HEK293T (cell line): Measurements from ENCODE around the gene FKBP15.
"Not testable (repeated sequence)": the region's sequence is repeated elsewhere in the genome, so short reads cannot be mapped to it uniquely, and the experiment has no call there.

Source experiments
- CTCF ChIA-PET: fragments of 350-600 bp; formaldehyde crosslinking; extraction: SDS; loops from one replicate; lab custom pipeline; 2021; ENCODE audit warnings: antibody characterized with exemption, inconsistent platforms; lab: Yijun Ruan, JAX
- POLR2A ChIA-PET: fragments of 350-600 bp; formaldehyde crosslinking; extraction: SDS; loops from one replicate; lab custom pipeline; 2020; ENCODE audit warnings: antibody characterized with exemption, inconsistent platforms; lab: Yijun Ruan, JAX
- DNase-seq: peaks from one replicate; pipeline ENCODE4 v3.0.0; 2012; ENCODE audit warnings: mixed read lengths; ENCODE audit errors: extremely low spot score
- ARNT ChIP-seq: fragments of 450-650 bp; IDR thresholded peaks from 2 replicates; pipeline ENCODE4 v1.6.1; 2017; ENCODE audit warnings: mild to moderate bottlenecking
- BHLHE40 ChIP-seq: fragments of 450-650 bp; IDR thresholded peaks from 2 replicates; pipeline ENCODE4 v1.6.1; 2016; ENCODE audit warnings: mild to moderate bottlenecking, moderate library complexity, borderline replicate concordance
- CTBP1 ChIP-seq: fragments of 450-650 bp; IDR thresholded peaks from 2 replicates; pipeline ENCODE4 v1.6.1; 2016; ENCODE audit warnings: borderline replicate concordance
- ELF4 ChIP-seq: fragments of 450-650 bp; IDR thresholded peaks from 2 replicates; pipeline ENCODE4 v1.6.1; 2017; ENCODE audit warnings: antibody characterized with exemption
- FOXA1 ChIP-seq: fragments of 450-650 bp; IDR thresholded peaks from 2 replicates; pipeline ENCODE4 v1.6.1; 2016; ENCODE audit warnings: mild to moderate bottlenecking
- FOXK2 ChIP-seq: fragments of 450-650 bp; IDR thresholded peaks from 2 replicates; pipeline ENCODE4 v1.6.1; 2016; ENCODE audit warnings: mild to moderate bottlenecking
- FOXM1 ChIP-seq: fragments of 450-650 bp; IDR thresholded peaks from 2 replicates; pipeline ENCODE4 v1.6.1; 2017; ENCODE audit warnings: mild to moderate bottlenecking, borderline replicate concordance
- HDGF ChIP-seq: fragments of 450-650 bp; IDR thresholded peaks from 2 replicates; pipeline ENCODE4 v1.6.1; 2017; ENCODE audit warnings: antibody characterized with exemption, borderline replicate concordance
- L3MBTL2 ChIP-seq: fragments of 450-650 bp; conservative IDR thresholded peaks from 2 replicates; pipeline ENCODE4 v1.6.1; 2016; ENCODE audit warnings: mild to moderate bottlenecking
- LEF1 ChIP-seq: fragments of 450-650 bp; IDR thresholded peaks from 2 replicates; pipeline ENCODE4 v1.6.1; 2017; ENCODE audit warnings: mild to moderate bottlenecking, borderline replicate concordance
- NFRKB ChIP-seq: fragments of 450-650 bp; IDR thresholded peaks from 2 replicates; pipeline ENCODE4 v1.6.1; 2016; ENCODE audit warnings: mild to moderate bottlenecking, moderate library complexity
- SP1 ChIP-seq: fragments of 450-650 bp; IDR thresholded peaks from 2 replicates; pipeline ENCODE4 v1.6.1; 2017
- SUZ12 ChIP-seq: fragments of 450-650 bp; IDR thresholded peaks from 2 replicates; pipeline ENCODE4 v1.6.1; 2016; ENCODE audit warnings: mild to moderate bottlenecking
- TARDBP ChIP-seq: fragments of 450-650 bp; IDR thresholded peaks from 2 replicates; pipeline ENCODE4 v1.6.1; 2016
- ZNF384 ChIP-seq: fragments of 450-650 bp; IDR thresholded peaks from 2 replicates; pipeline ENCODE4 v1.6.1; 2016
- TF ChIP-seq, protein P1 (sequence below): fragments of 450-650 bp; IDR thresholded peaks from 2 replicates; pipeline ENCODE4 v1.6.1; 2016

Gene FKBP15

DNA sequence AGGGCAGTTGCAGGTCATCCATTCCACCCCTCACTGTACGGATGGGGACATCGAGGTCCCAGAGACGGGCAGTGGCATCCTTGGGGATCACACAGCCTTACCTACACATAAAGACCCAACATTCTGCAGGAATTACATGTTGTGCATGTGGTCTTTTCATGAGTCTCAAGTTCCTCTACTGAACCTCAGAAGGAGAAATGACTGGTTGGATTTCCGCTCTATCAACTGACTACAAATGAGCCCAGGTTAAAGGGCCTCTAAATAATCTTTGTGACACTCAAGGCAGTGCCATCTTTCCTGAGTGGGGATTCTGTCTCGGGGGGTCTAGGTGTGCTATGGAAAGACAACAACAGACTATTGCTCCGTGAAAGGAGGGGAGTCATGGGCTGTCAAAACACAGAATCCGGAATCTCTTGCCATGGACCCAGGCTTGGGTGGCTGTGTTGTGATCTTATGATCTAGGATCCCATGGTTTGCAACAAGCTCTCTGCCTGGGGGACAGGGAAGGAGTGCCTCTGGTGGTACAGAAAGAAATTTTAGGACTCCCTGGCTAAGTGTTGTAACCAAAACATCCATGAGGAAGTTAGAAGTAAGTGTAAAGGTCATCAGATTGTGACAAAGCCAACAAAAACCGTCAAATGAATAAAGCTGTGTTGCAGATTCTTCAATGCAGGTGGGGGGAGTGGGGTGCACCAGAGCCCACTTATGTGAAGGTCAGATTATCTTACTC lies 72.1 kb downstream of the FKBP15 start:
- ChIA-PET CTCF (no interaction called here), POLR2A (interaction anchor here (3.9 kb wide), 1 partner anchor 72 kb away, joined by 18 read pairs; the partner anchor contains the start of genes FKBP15 and SLC31A1)
- TF ChIP-seq HDGF (no peak), TARDBP (no peak), FOXA1 (no peak), ARNT (no peak), ELF4 (no peak), FOXM1 (no peak), SUZ12 (no peak), CTBP1 (no peak), L3MBTL2 (no peak), BHLHE40 (no peak), ZNF384 (no peak), FOXK2 (no peak), LEF1 (no peak), SP1 (no peak), NFRKB (no peak)
- TF ChIP-seq, protein P1, sequence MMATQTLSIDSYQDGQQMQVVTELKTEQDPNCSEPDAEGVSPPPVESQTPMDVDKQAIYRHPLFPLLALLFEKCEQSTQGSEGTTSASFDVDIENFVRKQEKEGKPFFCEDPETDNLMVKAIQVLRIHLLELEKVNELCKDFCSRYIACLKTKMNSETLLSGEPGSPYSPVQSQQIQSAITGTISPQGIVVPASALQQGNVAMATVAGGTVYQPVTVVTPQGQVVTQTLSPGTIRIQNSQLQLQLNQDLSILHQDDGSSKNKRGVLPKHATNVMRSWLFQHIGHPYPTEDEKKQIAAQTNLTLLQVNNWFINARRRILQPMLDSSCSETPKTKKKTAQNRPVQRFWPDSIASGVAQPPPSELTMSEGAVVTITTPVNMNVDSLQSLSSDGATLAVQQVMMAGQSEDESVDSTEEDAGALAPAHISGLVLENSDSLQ, result no peak
- no peak for DNase-seq

DNA sequence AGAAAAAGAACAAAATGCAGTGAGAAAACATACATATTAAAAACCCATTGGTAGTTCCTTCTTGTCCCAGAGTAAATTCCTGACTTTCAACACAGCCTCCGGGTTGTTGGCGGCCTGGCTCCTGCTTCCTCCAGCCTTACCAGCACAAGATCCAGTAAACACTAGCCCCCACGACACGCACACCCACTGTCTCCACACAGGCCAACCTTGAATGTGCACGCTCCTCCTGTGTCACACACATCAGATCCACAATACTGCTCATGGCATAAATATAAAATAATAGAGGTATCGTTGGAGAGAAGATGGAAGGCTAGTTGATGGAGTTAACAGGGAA lies 72.7 kb downstream of the FKBP15 start:
- TF ChIP-seq SUZ12, result no peak
- no peak for TF ChIP-seq CTBP1
- no peak for TF ChIP-seq LEF1
- TF ChIP-seq ARNT, result no peak
- no peak for TF ChIP-seq NFRKB
- TF ChIP-seq BHLHE40, result no peak
- TF ChIP-seq FOXM1, result no peak
- TF ChIP-seq SP1, result no peak
- no peak for TF ChIP-seq HDGF
- no peak for TF ChIP-seq ZNF384
- TF ChIP-seq TARDBP, result no peak
- no peak for TF ChIP-seq FOXA1
- TF ChIP-seq, protein P1, result no peak
- no peak for TF ChIP-seq L3MBTL2
- TF ChIP-seq FOXK2, result no peak
- ChIA-PET POLR2A (no interaction called here), CTCF (no interaction called here)
- DNase-seq, result no peak

DNA sequence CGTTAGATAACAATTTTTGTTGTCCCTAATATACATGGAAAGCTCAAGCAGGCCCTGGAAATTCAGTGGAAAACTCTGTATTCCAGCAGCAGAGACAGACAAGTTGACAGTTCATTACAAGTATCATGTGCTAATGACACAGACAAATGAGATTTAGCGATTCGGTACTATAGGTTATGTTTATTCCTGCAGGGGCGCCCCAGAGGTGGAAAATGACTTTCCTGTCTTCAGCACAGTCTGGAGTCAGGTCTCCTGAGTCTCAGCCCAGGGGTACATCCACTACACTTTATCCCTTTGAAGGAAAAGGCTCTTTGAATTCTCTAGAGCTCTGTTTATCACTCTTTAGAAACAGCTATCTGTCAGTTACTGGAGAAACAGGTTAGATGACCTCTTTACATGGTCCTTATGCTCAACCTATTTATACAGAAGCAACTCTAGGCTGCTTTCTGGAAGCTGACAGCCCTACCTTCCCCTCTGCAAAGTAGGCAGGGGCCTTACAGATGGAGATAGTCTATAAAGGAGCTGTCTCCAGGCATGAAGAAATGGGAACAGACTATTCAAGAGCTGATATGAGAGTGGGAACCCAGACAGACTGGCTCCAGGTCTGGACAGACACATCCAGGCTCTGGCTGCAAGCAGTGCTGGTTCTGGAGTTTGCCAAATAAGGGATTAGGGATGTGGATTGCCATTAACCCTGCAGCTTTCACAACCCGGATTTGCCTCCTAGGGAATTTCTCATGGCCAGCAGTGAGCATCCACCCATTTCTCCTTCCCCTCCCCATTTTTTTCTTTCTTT lies 77.4 kb downstream of the FKBP15 start:
- POLR2A ChIA-PET, result no interaction called here
- no peak for DNase-seq
- no peak for TF ChIP-seq BHLHE40
- TF ChIP-seq FOXM1, result no peak
- no peak for TF ChIP-seq LEF1
- TF ChIP-seq HDGF, result no peak
- TF ChIP-seq FOXA1, result no peak
- no peak for TF ChIP-seq NFRKB
- CTCF ChIA-PET, result no interaction called here

DNA sequence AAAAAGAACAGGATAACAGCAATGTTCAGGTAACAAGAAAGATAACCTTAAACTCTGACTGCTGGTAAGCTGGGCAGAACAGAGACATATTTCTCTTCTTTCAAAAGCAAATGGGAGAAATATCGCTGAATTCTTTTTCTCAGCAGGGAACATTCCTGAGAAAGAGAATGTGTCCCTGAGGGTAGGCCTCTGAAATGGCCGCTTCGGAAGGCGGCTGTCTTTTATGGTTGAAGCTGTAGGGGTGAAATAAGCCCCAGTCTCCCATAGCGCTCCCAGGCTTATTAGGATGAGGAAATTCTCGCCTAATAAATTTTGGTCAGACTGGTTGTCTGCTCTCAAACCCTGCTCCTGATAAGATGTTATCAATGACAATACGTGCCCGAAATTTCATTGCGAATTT lies 80.2 kb downstream of the FKBP15 start:
- CTCF ChIA-PET, DNase-seq, POLR2A ChIA-PET: not testable (repeated sequence)

DNA sequence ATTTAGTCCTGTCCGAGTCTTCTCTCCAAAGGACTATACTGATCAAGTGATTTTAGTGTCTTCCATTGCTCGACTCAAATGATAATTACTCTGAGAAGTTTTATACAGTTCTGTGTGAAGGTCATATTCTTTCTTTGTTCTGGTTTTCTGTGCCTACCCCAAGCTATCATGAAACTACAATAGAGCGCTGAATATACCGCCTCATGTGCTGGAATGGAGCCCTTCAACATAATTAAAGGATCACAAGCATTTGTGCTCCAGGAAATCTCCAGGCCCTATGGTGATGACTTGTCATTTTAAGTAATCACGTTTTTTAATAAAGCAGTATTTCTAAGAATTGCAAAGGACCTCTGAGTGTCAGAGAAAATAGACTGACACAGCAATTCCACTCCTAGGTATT lies 81.1 kb downstream of the FKBP15 start:
- POLR2A ChIA-PET, result no interaction called here
- DNase-seq, result no peak
- TF ChIP-seq ELF4, result no peak
- no peak for TF ChIP-seq TARDBP
- TF ChIP-seq SUZ12, result no peak
- TF ChIP-seq L3MBTL2, result no peak
- TF ChIP-seq NFRKB, result no peak
- TF ChIP-seq, protein P1, result no peak
- TF ChIP-seq HDGF, result no peak
- no peak for TF ChIP-seq LEF1
- no peak for TF ChIP-seq CTBP1
- TF ChIP-seq BHLHE40, result no peak
- no peak for TF ChIP-seq ZNF384
- TF ChIP-seq SP1, result no peak
- no peak for TF ChIP-seq FOXK2
- no peak for TF ChIP-seq FOXA1
- no peak for TF ChIP-seq ARNT
- TF ChIP-seq FOXM1, result no peak
- CTCF ChIA-PET, result no interaction called here

DNA sequence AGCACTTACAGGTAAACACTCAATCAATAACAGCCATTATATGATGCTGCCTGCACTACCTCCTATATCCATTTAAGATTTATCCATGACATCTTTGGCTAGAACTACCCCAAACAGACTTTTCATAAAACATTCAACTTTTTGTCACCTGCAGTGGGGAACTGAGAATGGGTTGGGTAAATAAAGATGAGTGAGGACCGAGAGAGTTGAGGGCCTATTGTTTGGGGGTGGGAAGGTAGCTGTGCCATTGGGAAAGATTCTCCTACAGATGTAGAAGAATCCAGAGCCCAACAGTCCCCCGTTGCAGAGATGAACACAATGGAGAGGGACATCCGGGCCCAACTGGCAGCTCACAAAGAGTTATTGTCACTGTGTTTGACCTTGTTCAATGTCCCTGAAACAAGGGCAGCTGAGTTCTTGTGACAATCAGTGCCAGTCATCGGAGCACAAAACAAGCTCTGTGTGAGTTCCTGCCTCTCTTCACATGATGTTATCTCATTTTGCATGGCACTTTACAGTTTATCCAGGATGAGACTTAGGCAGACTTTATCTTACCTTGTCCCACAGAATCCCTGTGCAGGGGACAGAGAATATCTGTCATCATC lies 81.8 kb downstream of the FKBP15 start:
- CTCF ChIA-PET, result no interaction called here
- no peak for DNase-seq
- POLR2A ChIA-PET, result no interaction called here
- TF ChIP-seq TARDBP, result no peak
- no peak for TF ChIP-seq CTBP1
- no peak for TF ChIP-seq SUZ12
- no peak for TF ChIP-seq FOXK2
- TF ChIP-seq FOXA1, result no peak
